A673 (cell line): Measurements from ENCODE around the gene TOM1.

ENCODE experiments used
- EZH2 ChIP-seq: fragments of 200-600 bp; sonication (generic); IDR thresholded peaks from 2 replicates; pipeline ENCODE4 v1.6.1; 2017; ENCODE audit warnings: borderline replicate concordance, low read depth, mild to moderate bottlenecking, mixed read lengths, antibody characterized with exemption, low read length; ENCODE audit not compliant: poor library complexity, severe bottlenecking
- TF ChIP-seq, protein P1 (sequence below): fragments of 300-800, 200-600 bp; sonication (generic); conservative IDR thresholded peaks from 2 replicates; pipeline ENCODE4 v1.5.1; 2017; ENCODE audit warnings: low read depth, mild to moderate bottlenecking, antibody characterized with exemption, low read length, moderate library complexity, mixed read lengths

DNA sequence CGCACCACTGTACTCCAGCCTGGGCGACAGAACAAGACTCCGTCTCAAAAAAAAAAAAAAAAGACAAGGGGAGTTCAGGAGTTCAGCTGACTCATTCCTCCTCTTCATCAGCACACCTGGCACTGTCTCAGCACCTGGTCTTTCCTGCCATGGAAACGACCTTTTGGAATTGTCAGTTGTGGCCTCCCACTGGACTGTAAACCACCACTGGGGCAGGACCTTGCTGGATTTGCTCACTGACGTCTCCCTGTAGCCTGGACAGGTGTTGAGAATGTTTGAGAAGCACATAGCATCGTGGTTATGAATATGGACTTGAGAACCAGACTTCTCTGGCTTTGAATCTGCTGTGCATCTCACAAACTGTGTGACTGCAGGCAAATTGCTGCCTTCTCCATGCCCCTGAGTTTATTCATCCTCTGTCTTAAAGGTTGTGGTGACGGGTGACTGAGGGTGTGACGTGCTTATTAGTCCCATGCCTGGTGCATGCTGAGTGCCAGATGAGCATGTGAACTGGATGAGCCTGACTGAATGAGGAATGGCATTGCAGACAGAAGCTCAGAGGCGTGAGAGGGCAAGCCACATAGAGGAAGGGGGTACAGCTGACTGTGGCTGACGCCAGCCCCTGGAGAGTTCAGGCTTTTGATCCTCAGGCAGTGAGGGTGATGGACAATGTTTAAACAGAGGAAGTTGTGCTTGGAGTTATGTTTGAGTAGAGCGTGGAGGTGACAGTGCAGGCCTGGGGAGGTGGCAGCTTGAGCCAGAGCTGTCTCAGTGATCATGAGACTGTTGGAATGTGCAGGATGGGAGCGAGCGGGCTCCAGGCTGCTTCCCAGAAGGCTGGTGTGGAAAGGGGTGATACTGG lies 12.7 kb downstream of the TOM1 start:
- TF ChIP-seq, protein P1, sequence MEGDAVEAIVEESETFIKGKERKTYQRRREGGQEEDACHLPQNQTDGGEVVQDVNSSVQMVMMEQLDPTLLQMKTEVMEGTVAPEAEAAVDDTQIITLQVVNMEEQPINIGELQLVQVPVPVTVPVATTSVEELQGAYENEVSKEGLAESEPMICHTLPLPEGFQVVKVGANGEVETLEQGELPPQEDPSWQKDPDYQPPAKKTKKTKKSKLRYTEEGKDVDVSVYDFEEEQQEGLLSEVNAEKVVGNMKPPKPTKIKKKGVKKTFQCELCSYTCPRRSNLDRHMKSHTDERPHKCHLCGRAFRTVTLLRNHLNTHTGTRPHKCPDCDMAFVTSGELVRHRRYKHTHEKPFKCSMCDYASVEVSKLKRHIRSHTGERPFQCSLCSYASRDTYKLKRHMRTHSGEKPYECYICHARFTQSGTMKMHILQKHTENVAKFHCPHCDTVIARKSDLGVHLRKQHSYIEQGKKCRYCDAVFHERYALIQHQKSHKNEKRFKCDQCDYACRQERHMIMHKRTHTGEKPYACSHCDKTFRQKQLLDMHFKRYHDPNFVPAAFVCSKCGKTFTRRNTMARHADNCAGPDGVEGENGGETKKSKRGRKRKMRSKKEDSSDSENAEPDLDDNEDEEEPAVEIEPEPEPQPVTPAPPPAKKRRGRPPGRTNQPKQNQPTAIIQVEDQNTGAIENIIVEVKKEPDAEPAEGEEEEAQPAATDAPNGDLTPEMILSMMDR: no peak
- TF ChIP-seq EZH2: no peak
